OCI-LY7 (cell line): Measurements from ENCODE around the gene AMPD2.

Experiments used
- EZH2phosphoT487 ChIP-seq: fragments of 200-600 bp; sonication (generic); IDR thresholded peaks from 2 replicates; pipeline ENCODE4 v1.6.1; 2018; ENCODE audit warnings: low read depth, borderline replicate concordance, mild to moderate bottlenecking, mixed run types, antibody characterized with exemption, low read length, moderate library complexity, mixed read lengths
- TF ChIP-seq, protein P1 (sequence below): fragments of 200-600 bp; sonication (generic); conservative IDR thresholded peaks from 2 replicates; pipeline ENCODE4 v1.5.1; 2014; ENCODE audit warnings: mild to moderate bottlenecking, antibody characterized with exemption, low read length, moderate library complexity, mixed read lengths

DNA sequence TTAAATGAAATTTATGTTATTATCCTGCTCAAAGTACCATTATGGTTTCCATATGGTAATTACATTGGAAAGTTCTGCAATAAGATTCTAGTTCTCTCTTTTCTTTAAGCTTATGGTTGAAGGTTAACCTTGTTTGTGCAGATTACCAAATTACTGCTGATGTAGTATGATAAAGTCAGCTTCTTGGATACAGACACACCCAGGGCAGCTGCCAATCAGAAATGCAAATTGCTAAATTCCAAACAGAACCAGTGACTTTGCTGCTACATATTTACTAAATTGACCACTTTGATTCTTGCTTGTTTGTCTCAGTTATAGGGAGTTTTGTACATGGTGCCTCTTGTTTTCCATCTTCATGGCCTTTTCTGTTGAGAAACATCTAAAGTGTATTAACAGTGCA, 26.7 kb upstream of the AMPD2 start:
- TF ChIP-seq, protein P1, sequence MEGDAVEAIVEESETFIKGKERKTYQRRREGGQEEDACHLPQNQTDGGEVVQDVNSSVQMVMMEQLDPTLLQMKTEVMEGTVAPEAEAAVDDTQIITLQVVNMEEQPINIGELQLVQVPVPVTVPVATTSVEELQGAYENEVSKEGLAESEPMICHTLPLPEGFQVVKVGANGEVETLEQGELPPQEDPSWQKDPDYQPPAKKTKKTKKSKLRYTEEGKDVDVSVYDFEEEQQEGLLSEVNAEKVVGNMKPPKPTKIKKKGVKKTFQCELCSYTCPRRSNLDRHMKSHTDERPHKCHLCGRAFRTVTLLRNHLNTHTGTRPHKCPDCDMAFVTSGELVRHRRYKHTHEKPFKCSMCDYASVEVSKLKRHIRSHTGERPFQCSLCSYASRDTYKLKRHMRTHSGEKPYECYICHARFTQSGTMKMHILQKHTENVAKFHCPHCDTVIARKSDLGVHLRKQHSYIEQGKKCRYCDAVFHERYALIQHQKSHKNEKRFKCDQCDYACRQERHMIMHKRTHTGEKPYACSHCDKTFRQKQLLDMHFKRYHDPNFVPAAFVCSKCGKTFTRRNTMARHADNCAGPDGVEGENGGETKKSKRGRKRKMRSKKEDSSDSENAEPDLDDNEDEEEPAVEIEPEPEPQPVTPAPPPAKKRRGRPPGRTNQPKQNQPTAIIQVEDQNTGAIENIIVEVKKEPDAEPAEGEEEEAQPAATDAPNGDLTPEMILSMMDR: no peak
- TF ChIP-seq EZH2phosphoT487: no peak
